DND-41 (cell line): ENCODE data around the gene ZC3H10.

Experiments
- ATAC-seq: fragments of 200-7000 bp; cut with Tn5 transposase; 3 replicates; pipeline ENCODE4 v1.9.1; 2021; ENCODE audit warnings: low read depth; ENCODE audit not compliant: insufficient read depth
- DNase-seq: peaks from one replicate; pipeline ENCODE4 v3.0.0-alpha.2; 2020
- H2AFZ ChIP-seq: 2 replicates; pipeline ENCODE4 v1.6.0; 2012; ENCODE audit warnings: low read depth, low read length
- H3K27ac ChIP-seq: 2 replicates; pipeline ENCODE4 v1.5.1; 2012; ENCODE audit warnings: low read length, inconsistent platforms
- H3K27me3 ChIP-seq: fragments of 200-600 bp; sonication (generic); 2 replicates; pipeline ENCODE4 v1.6.0; 2012; ENCODE audit warnings: low read length, mild to moderate bottlenecking, inconsistent platforms; ENCODE audit not compliant: insufficient read depth, poor library complexity
- H3K36me3 ChIP-seq: 2 replicates; pipeline ENCODE4 v1.5.1; 2012; ENCODE audit warnings: low read length, inconsistent platforms; ENCODE audit not compliant: insufficient read depth
- H3K4me1 ChIP-seq: 2 replicates; pipeline ENCODE4 v1.5.1; 2012; ENCODE audit warnings: mild to moderate bottlenecking, low read length; ENCODE audit not compliant: insufficient read depth
- H3K4me2 ChIP-seq: 2 replicates; pipeline ENCODE4 v1.6.0; 2012; ENCODE audit warnings: mild to moderate bottlenecking, moderate library complexity, low read length, inconsistent platforms; ENCODE audit not compliant: insufficient read depth
- H3K4me3 ChIP-seq, 2 experiments: fragments of 200-600 bp in 1 of 2; shearing (Covaris generic) in 1 of 2; 2 replicates each; pipeline ENCODE4 v1.5.1; 2012 to 2016; ENCODE audit warnings: inconsistent platforms in 2 of 2, low read length in 2 of 2, mild to moderate bottlenecking in 2 of 2, low read depth in 1 of 2, moderate library complexity in 1 of 2
- H3K79me2 ChIP-seq: 2 replicates; pipeline ENCODE4 v1.6.0; 2012; ENCODE audit warnings: low read length, inconsistent platforms; ENCODE audit not compliant: insufficient read depth
- H3K9ac ChIP-seq: 2 replicates; pipeline ENCODE4 v1.6.0; 2012; ENCODE audit warnings: low read depth, mild to moderate bottlenecking, inconsistent platforms, low read length, moderate library complexity
- H3K9me3 ChIP-seq: 2 replicates; pipeline ENCODE4 v1.5.1; 2012; ENCODE audit warnings: low read length, moderate library complexity, mild to moderate bottlenecking, inconsistent platforms; ENCODE audit not compliant: insufficient read depth, severe bottlenecking
- H4K20me1 ChIP-seq: 2 replicates; pipeline ENCODE4 v1.6.0; 2012; ENCODE audit warnings: low read length; ENCODE audit not compliant: insufficient read depth
- EZH2 ChIP-seq: IDR thresholded peaks from 3 replicates; pipeline ENCODE4 v1.6.1; 2012; ENCODE audit warnings: borderline replicate concordance, low read depth, mild to moderate bottlenecking, moderate library complexity, low read length, inconsistent platforms; ENCODE audit not compliant: severe bottlenecking
- TF ChIP-seq, protein P1 (sequence below): IDR thresholded peaks from 2 replicates; pipeline ENCODE4 v1.5.1; 2012; ENCODE audit warnings: borderline replicate concordance, low read length, moderate library complexity, mild to moderate bottlenecking; ENCODE audit not compliant: poor library complexity, severe bottlenecking; ENCODE audit errors: extremely low read depth

The ZC3H10 gene

DNA sequence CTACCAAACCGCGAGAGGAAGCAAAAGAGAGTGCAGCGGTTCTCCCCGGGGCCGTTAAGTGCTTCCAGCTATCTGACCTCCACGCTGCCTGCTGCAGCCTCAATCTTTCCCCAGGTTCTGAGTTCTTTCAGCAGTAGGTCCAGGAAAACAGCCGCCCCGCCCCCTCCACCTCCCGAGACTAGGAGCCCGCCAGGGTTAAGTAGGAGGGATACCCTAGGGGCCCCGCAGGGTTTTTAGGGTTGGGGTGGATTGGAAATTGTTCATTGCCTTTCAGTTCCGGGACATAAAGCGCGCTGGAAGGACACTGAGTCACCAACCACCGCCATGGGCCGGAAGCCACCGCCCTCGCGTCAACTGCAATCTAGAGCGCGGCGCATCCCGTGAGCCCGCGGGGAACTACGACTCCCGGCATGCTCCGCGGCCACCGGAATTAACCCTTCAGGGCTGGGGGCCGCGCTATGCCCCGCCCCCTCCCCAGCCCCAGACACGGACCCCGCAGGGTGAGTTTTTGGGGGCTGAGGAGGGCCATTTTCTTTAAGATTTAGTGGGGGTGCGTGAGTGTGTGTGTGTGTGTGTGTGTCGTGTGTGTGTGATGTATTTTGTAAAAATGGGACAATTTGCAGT is 34.2 kb downstream of the ZC3H10 start, which contains the start of gene MYL6B:
Gene MYL6B, plus strand, starts transcription at position 456 of the 624 bp plus-strand sequence. CDS start 1,332 bp downstream, outside the sequence.
- Histone ChIP-seq H3K79me2 (peaks cover 39% of the 10 kb centered on the region), H2AFZ (peak within 1 kb of the TSS; percentile 79), H3K27me3 (no peaks in the 10 kb centered on the region), H3K4me1 (peaks cover 47% of the 10 kb centered on the region), H3K36me3 (peaks cover 20% of the 10 kb centered on the region), H3K27ac (peak within 1 kb of the TSS; percentile 93), H3K4me2 (peak within 1 kb of the TSS; percentile 99), H4K20me1 (no peaks in the 10 kb centered on the region), H3K4me3 (peak within 1 kb of the TSS; percentile 82 to 97), H3K9ac (peak within 1 kb of the TSS; percentile 89), H3K9me3 (no peaks in the 10 kb centered on the region)
- TF ChIP-seq, protein P1, sequence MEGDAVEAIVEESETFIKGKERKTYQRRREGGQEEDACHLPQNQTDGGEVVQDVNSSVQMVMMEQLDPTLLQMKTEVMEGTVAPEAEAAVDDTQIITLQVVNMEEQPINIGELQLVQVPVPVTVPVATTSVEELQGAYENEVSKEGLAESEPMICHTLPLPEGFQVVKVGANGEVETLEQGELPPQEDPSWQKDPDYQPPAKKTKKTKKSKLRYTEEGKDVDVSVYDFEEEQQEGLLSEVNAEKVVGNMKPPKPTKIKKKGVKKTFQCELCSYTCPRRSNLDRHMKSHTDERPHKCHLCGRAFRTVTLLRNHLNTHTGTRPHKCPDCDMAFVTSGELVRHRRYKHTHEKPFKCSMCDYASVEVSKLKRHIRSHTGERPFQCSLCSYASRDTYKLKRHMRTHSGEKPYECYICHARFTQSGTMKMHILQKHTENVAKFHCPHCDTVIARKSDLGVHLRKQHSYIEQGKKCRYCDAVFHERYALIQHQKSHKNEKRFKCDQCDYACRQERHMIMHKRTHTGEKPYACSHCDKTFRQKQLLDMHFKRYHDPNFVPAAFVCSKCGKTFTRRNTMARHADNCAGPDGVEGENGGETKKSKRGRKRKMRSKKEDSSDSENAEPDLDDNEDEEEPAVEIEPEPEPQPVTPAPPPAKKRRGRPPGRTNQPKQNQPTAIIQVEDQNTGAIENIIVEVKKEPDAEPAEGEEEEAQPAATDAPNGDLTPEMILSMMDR = no peak
- no peak for TF ChIP-seq EZH2
- DNase-seq (peak; percentile 95), ATAC-seq (peak; percentile 91)

DNA sequence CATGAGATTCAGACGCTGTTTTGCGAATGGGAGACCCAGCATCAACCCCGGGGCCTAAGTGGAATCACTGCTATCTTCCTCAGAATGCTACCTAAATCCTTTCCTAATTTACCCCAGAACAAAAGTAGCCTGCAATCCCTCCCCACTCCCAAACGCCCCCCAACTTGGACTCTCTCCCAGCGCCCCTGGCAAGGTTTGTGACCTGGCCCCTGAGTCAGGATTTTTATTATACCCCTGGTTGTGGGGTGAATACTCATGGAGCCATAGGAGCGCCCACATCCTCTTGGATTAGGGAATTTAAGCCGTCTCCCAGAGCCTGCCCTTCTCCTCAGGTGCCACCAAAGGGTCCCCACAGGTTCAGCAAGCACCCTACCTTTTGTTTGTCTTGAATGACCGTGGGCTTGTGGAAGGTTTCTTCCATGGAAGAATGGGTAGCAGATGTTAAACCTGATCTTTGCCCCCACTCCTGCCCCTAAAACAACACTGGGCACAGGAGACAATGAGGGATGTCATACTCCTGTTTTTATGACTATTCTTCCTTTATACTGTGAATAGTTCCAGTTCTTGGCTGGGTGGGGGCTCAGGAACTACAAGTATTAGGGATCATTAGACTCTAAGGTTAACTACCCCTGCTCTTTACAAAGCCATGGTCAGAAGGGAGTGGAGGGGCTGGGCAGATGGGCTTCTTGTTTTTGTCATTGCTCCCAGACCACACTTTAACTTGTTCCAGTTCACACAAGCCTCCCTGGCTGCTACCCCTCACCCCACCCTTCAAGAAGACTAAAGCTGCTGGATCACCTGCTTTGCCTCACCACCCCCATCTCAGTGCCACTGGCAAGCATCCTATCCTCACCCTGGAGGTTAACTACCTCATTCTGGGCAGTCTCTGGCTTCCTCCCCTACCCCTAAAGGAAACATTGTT is 35.0 kb downstream of the ZC3H10 start:
- TF ChIP-seq, protein P1 = no peak
- TF ChIP-seq EZH2 = no peak
- peaks cover 20% of the 10 kb centered on the region for H3K36me3 ChIP-seq
- peak overlapping the region; percentile 93 for H3K27ac ChIP-seq
- ATAC-seq (no peak; the same call in 1 of the 3 replicates), DNase-seq (no peak)
- peaks cover 44% of the 10 kb centered on the region for H3K79me2 ChIP-seq
- H3K27me3 ChIP-seq = no peaks in the 10 kb centered on the region
- H3K4me1 ChIP-seq = peaks cover 52% of the 10 kb centered on the region
- peak overlapping the region; percentile 99 for H3K4me2 ChIP-seq
- H3K4me3 ChIP-seq = peak overlapping the region; percentile 82 to 97
- H3K9ac ChIP-seq = peak overlapping the region; percentile 89
- peak overlapping the region; percentile 79 for H2AFZ ChIP-seq
- H4K20me1 ChIP-seq = no peaks in the 10 kb centered on the region
- H3K9me3 ChIP-seq = no peaks in the 10 kb centered on the region

DNA sequence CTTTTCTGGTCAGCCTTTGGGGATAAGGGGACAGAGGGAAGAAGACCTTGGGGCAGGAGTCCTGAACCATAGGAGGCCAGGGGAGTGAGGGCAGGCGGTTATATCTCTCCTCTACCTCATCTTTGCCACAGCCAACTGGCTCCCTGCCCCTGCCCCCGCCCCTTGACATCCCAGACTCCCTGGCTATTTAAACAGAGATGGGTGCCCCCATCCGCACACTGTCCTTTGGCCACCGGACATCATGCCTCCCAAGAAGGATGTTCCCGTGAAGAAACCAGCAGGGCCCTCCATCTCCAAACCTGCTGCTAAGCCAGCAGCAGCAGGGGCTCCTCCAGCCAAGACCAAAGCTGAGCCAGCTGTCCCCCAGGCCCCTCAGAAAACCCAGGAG is 35.6 kb downstream of the ZC3H10 start:
- Histone ChIP-seq H3K4me2 (peak overlapping the region; percentile 99), H4K20me1 (no peaks in the 10 kb centered on the region), H3K4me3 (peak overlapping the region in 1 of 2 experiments; percentile 82; a peak in 2 of 4 replicates), H3K9me3 (no peaks in the 10 kb centered on the region), H3K79me2 (peaks cover 50% of the 10 kb centered on the region), H3K9ac (peak overlapping the region; percentile 89), H3K27me3 (no peaks in the 10 kb centered on the region), H2AFZ (no peak overlapping the region), H3K36me3 (peaks cover 20% of the 10 kb centered on the region), H3K27ac (peak overlapping the region; percentile 93), H3K4me1 (peaks cover 52% of the 10 kb centered on the region)
- no peak for DNase-seq
- TF ChIP-seq, protein P1 = no peak
- TF ChIP-seq EZH2 = no peak
- ATAC-seq = no peak
